GM18508 (cell line): ENCODE data around the gene CNDP2.
A peak's percentile ranks its signal among the peaks of the same experiment; 100 is the strongest.
"Not testable (repeated sequence)": the region's sequence is repeated elsewhere in the genome, so short reads cannot be mapped to it uniquely, and the experiment has no call there.

Source experiments
- ATAC-seq: cut with Tn5 transposase; IDR thresholded peaks from one replicate; pipeline ENCODE4 v1.9.1; 2021; ENCODE audit warnings: moderate number of reproducible peaks; ENCODE audit not compliant: insufficient read depth, unreplicated experiment

Gene CNDP2

GRCh38 chr18:74498712-74499627 lies 2.8 kb downstream of the CNDP2 start:
- peak; percentile 29 for ATAC-seq

- peak; percentile 39 for ATAC-seq
These were observed 3.5 kb downstream of the CNDP2 start for GRCh38 chr18:74499633-74500032.

- no peak for ATAC-seq
These were observed 4.2 kb downstream of the CNDP2 start for GRCh38 chr18:74500372-74500771.

- ATAC-seq, result not testable (repeated sequence)
These were observed 4.6 kb downstream of the CNDP2 start for GRCh38 chr18:74500774-74501173.

GRCh38 chr18:74501386-74501785 lies 5.2 kb downstream of the CNDP2 start:
- ATAC-seq, result no peak

- ATAC-seq, result no peak
These were observed 7.0 kb downstream of the CNDP2 start for GRCh38 chr18:74503137-74503536.

- ATAC-seq, result no peak
These were observed 9.6 kb downstream of the CNDP2 start for GRCh38 chr18:74505776-74506175.

- no peak for ATAC-seq
These were observed 10.4 kb downstream of the CNDP2 start for GRCh38 chr18:74506448-74507084.

- no peak for ATAC-seq
These were observed 11.1 kb downstream of the CNDP2 start for GRCh38 chr18:74507097-74507881.

GRCh38 chr18:74507927-74508326 lies 11.8 kb downstream of the CNDP2 start:
- ATAC-seq, result no peak

- ATAC-seq, result no peak
These were observed 12.2 kb downstream of the CNDP2 start for GRCh38 chr18:74508366-74508765.

GRCh38 chr18:74508821-74509225 lies 12.7 kb downstream of the CNDP2 start:
- no peak for ATAC-seq

- ATAC-seq, result no peak
These were observed 13.9 kb downstream of the CNDP2 start for GRCh38 chr18:74509856-74510769.

GRCh38 chr18:74510770-74511095 lies 14.6 kb downstream of the CNDP2 start:
- ATAC-seq, result no peak

GRCh38 chr18:74511823-74512222 lies 15.7 kb downstream of the CNDP2 start:
- no peak for ATAC-seq

- ATAC-seq, result no peak
These were observed 16.3 kb downstream of the CNDP2 start for GRCh38 chr18:74512321-74513053.

GRCh38 chr18:74513149-74513882 lies 17.2 kb downstream of the CNDP2 start:
- ATAC-seq, result no peak

- no peak for ATAC-seq
These were observed 17.7 kb downstream of the CNDP2 start for GRCh38 chr18:74513883-74514205.
